WERI-Rb-1 (cell line): Measurements from ENCODE around the gene CACNA2D2.

Experiments used
- DNase-seq: peaks from one replicate; pipeline ENCODE4 v3.0.0-alpha.2; 2020
- H3K27ac ChIP-seq: fragments of 250-450 bp; sonication (Bioruptor Pico); 2 replicates; pipeline ENCODE4 v1.5.1; 2020; ENCODE audit warnings: mild to moderate bottlenecking, moderate library complexity
- H3K27me3 ChIP-seq: fragments of 250-450 bp; sonication (Bioruptor Pico); 2 replicates; pipeline ENCODE4 v1.5.1; 2021; ENCODE audit warnings: mild to moderate bottlenecking, low read depth, moderate library complexity; ENCODE audit not compliant: insufficient read depth, severe bottlenecking
- H3K36me3 ChIP-seq: fragments of 250-450 bp; sonication (Bioruptor Pico); 2 replicates; pipeline ENCODE4 v1.5.1; 2020; ENCODE audit warnings: mild to moderate bottlenecking, moderate library complexity
- H3K4me3 ChIP-seq: 2 replicates; pipeline ENCODE4 v1.5.1; 2011; ENCODE audit warnings: low read depth, mild to moderate bottlenecking, control low read depth, low read length
- H3K9me3 ChIP-seq: fragments of 250-450 bp; sonication (Bioruptor Pico); 2 replicates; pipeline ENCODE4 v1.5.1; 2021; ENCODE audit warnings: mild to moderate bottlenecking, moderate library complexity; ENCODE audit not compliant: severe bottlenecking
- CTCF ChIP-seq: IDR thresholded peaks from 2 replicates; pipeline ENCODE4 v1.5.1; 2011; ENCODE audit warnings: low read depth, mild to moderate bottlenecking, control low read depth, inconsistent platforms, low read length

The CACNA2D2 gene

GRCh38 chr3:50495609-50496423 lies 7.6 kb downstream of the CACNA2D2 start:
- no peak overlapping the region for H3K4me3 ChIP-seq

GRCh38 chr3:50494126-50494525 lies 9.3 kb downstream of the CACNA2D2 start:
- TF ChIP-seq CTCF, result no peak
- no peaks in the 10 kb centered on the region for H3K27me3 ChIP-seq
- no peak overlapping the region for H3K27ac ChIP-seq
- no peak for DNase-seq
- H3K9me3 ChIP-seq, result no peaks in the 10 kb centered on the region
- H3K4me3 ChIP-seq, result no peak overlapping the region
- no peaks in the 10 kb centered on the region for H3K36me3 ChIP-seq

More at GRCh38 chr3:50495609-50496423, 7.6 kb downstream of the CACNA2D2 start:
- no peak for DNase-seq
- TF ChIP-seq CTCF, result no peak
- Histone ChIP-seq H3K9me3 (no peaks in the 10 kb centered on the region), H3K36me3 (no peaks in the 10 kb centered on the region), H3K27ac (no peak overlapping the region), H3K27me3 (no peaks in the 10 kb centered on the region)

- Histone ChIP-seq H3K9me3 (no peaks in the 10 kb centered on the region), H3K27ac (no peak overlapping the region), H3K27me3 (no peaks in the 10 kb centered on the region), H3K4me3 (no peak overlapping the region), H3K36me3 (no peaks in the 10 kb centered on the region)
- TF ChIP-seq CTCF, result no peak
- DNase-seq, result no peak
Measured at GRCh38 chr3:50493623-50494022, 9.8 kb downstream of the CACNA2D2 start.

GRCh38 chr3:50493086-50493485 lies 10.3 kb downstream of the CACNA2D2 start:
- H3K4me3 ChIP-seq, result no peak overlapping the region
- H3K9me3 ChIP-seq, result no peaks in the 10 kb centered on the region
- H3K27me3 ChIP-seq, result no peaks in the 10 kb centered on the region
- H3K36me3 ChIP-seq, result no peaks in the 10 kb centered on the region
- H3K27ac ChIP-seq, result no peak overlapping the region
- no peak for DNase-seq
- no peak for TF ChIP-seq CTCF

GRCh38 chr3:50491023-50491422 lies 12.4 kb downstream of the CACNA2D2 start:
- Histone ChIP-seq H3K4me3 (no peak overlapping the region), H3K27me3 (no peaks in the 10 kb centered on the region), H3K9me3 (no peaks in the 10 kb centered on the region), H3K36me3 (no peaks in the 10 kb centered on the region), H3K27ac (no peak overlapping the region)
- TF ChIP-seq CTCF, result no peak
- DNase-seq, result no peak

GRCh38 chr3:50490424-50490823 lies 13.0 kb downstream of the CACNA2D2 start:
- Histone ChIP-seq H3K27ac (no peak overlapping the region), H3K36me3 (no peaks in the 10 kb centered on the region), H3K27me3 (no peaks in the 10 kb centered on the region), H3K9me3 (no peaks in the 10 kb centered on the region), H3K4me3 (no peak overlapping the region)
- TF ChIP-seq CTCF, result no peak
- no peak for DNase-seq
